IPS-NIHi7 (cell line): ENCODE measurements around the gene ABCG1.
"Not testable (repeated sequence)": the region's sequence is repeated elsewhere in the genome, so short reads cannot be mapped to it uniquely, and the experiment has no call there.

Source experiments
- DNase-seq: peaks from one replicate; pipeline ENCODE4 v3.0.0; 2012; ENCODE audit warnings: mixed read lengths; ENCODE audit errors: extremely low spot score

The ABCG1 gene

DNA sequence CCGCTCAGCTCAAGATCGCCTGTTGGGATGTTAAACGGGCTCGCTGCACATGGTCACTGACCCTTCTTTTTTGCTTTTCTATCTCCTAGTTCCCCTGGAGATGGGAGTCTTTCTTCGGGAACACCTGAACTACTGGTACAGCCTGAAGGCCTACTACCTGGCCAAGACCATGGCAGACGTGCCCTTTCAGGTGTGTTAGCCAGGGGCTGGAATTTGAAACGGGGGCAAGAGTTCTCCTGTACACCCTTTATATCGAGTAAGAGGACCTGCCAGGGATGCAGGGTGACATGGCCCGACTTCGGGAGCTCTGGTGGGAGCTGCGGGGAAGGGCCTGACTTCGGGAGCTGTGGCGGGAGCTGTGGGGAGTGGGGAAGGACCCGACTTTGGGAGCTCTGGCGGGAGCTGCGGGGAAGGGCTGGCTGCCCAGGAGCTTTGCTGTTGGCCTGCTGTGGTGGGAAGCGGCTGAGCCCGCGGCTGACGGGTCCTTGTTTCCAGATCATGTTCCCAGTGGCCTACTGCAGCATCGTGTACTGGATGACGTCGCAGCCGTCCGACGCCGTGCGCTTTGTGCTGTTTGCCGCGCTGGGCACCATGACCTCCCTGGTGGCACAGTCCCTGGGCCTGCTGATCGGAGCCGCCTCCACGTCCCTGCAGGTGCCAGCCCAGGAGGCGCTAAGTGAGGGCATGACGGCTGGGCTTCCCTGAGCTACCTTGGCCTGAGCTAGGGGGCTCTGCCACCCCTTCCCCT lies 72.2 kb downstream of the ABCG1 start:
- DNase-seq = no peak

DNA sequence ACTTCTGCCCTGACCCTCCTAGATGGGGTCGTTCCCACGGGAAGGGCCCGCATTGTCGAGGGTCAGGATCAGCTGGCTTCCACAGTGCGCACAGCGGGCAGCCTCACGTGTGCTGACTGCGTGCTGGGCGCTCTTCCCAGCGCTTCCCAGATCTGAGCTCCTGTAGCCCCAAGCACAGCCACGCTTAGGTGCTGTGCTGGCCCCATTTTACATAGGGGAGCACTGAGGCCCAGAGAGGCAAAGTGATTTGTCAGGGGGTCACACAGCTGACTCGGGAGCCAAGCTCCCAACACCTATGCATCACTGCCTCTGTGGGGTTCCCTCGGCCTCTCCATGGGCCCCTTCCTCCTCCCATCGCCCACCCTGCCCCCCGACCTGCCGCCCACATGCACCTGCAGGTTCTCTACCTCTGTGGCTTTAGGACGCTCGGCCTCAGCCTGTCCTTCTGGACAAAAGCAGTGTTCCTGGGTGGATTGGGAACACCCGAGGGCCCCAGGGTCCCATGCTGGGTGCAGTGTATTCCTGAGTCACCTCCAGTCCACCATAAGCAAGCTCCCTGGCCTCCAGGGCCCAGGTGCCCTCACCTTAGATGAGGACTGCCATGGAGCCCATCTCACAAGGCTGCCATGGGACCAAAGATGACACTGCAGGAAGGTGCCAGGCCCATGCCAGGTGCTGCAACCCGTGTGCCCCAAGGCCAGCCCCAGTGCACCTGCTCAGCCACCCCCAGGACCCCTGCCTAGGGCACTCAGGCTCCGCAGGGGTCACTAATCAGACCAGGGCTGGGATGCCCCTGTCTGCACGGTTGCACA lies 73.0 kb downstream of the ABCG1 start:
- DNase-seq = no peak

DNA sequence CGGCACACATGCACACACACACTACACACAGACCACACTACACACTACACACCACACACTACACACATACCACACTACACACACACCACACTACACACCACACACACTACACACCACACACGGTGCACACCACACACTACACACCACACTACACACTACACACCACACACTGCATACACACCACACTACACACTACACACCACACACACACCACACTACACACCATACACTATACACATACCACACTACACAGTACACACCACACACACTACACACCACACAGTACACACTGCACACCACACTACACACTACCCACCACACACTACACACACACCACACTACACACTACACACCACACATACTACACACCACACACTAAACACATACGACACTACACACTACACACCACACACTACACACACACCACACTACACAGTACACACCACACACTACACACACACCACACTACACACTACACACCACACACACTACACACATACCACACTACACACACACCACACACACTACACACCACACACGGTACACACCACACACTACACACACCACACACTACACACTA lies 73.7 kb downstream of the ABCG1 start:
- not testable (repeated sequence) for DNase-seq

GRCh38 chr21:42293649-42294272 lies 74.8 kb downstream of the ABCG1 start:
- no peak for DNase-seq

GRCh38 chr21:42294273-42294880 lies 75.4 kb downstream of the ABCG1 start:
- no peak for DNase-seq

GRCh38 chr21:42295845-42296244 lies 76.9 kb downstream of the ABCG1 start:
- no peak for DNase-seq

GRCh38 chr21:42296501-42296900 lies 77.6 kb downstream of the ABCG1 start:
- no peak for DNase-seq

DNA sequence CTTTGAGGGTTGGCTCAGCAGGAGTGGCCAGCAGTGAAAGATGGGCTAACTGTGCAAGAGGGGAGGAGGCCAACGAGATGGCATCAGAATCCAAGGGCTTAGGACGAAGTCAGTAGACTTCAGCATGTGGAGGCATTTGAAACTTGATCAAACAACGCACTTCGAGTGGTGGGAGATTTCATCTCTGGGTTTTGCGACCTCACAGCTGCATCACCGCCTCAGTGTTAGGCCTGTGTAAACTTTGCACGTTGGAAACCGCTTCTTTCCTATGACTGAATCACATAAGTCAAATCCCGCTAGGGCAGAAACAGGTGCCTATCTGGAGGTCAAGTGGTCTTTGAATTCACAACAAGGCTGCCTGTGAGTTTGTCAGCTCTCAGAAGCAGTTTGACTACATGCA lies 78.4 kb downstream of the ABCG1 start:
- no peak for DNase-seq

- DNase-seq = peak; percentile 76
Measured at GRCh38 chr21:42298237-42298636, 79.3 kb downstream of the ABCG1 start.

- no peak for DNase-seq
Measured at GRCh38 chr21:42298657-42299056, 79.7 kb downstream of the ABCG1 start.

DNA sequence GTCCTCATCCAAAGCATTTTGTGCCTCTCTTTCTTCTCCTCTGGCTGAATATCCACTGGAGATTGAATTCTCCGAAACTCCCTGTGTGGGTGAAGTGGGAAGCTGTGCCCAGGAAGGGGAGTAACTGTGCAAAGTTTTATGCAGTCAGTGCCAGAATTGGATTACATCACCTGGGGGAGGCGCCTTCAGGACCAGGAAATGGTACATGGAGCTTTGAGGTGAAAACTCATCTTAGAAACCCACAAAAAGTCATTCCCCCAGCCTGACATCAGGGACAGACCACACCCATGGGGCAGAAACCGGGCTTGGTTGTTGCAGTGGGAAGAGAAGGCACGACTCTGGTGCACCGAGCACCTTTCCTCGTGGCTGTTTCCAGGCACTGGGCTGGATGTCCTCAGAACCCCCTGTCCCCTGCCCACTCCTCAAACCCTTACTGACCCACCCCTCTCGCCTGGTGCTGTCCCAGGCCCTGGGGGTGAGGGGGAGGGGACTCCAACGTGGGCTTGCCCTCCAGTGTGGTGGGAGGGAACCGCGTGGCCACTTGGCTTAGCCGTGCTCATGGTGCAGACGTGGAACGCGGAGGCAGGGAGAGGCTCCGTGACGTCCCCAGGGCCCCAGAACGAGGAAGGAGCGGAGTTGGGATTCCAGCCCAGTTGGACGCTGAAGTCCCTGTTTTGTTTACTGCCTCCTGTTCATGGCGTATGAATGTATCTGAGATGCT lies 80.5 kb downstream of the ABCG1 start:
- DNase-seq = no peak

DNA sequence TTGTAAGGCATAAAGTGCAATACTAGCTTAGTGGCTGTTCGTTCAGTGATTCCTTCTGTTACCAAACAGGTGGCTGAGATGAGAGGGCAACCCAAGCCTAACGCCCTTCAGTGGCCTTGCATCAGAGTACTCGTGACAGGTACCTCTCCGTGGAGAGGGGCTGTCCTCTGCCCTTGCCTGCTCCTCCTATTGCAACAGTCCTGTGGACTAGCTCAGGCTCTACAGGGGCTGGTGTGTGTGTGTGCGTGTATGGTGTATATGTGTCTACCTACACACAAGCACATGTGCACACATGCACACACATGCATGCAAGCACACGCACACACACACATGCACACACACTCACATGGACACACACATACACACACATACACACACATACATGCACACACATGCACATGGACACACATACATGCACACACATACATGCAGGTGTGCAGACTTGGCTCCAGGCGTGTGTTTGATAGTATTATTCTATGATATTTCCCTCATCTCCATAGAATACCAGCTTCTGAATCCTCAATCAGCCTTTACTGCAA lies 81.2 kb downstream of the ABCG1 start:
- no peak for DNase-seq

- DNase-seq = no peak
Measured at GRCh38 chr21:42300956-42301355, 82.0 kb downstream of the ABCG1 start.

DNA sequence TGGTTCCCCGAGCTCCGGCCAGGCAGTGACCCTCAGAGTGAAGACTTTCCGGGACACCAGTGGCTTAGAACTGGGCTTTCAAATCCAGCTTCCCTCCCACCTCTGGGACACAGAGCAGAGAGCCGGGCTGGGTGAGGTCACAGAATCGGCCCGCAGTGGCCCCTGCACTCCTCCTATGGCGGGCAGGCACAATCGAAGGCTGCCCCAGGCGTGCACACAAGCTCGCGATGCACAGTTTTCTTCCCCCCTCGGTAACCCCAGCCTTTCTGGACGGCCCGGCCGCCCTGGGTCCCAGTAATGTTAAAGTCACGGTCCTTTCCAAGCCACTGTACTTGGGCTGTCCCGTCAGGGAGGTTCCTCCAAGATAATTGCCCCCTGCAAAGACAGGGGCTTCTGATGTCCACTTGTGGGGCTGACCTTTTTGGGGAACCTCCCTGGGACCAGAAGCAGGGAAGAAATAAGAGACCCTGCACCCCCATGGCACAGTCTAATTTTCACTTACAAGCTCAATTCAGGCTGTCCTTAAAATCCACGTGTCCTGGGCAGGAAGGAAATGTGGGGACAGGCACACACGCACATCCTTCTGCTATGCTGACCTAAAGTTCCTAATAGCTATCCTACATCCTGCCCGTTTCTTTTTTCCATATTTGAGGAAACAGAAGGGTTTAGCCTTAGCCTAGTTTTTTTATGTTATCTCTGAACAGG lies 82.6 kb downstream of the ABCG1 start:
- no peak for DNase-seq

DNA sequence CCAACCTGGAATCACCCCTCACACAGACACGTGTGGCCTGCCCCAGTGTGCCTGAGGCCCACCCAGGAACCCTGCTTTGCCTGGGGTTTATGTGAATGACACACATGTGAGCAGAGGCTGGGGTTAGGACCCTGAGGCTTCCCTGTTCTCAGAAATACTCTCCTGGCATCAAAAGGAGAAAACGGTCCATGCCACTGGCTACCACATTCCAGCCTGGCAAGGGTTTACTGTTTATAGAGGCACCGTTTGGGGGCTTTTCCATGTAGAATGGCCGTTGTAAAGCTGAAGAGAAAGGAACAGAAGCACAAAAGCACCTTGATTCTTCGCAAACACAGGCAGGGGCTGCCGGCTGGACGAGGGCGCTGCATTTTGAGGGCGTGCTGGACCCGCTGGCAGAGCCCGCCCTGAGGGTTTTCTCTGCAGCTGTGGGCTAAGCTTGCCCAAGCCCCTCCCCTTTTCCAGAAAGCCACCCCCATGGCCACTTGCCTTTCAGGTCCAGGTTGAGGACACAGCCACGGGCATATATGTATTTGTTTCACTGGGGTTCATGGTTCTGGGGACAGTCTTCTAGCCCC lies 83.2 kb downstream of the ABCG1 start:
- DNase-seq = no peak

DNA sequence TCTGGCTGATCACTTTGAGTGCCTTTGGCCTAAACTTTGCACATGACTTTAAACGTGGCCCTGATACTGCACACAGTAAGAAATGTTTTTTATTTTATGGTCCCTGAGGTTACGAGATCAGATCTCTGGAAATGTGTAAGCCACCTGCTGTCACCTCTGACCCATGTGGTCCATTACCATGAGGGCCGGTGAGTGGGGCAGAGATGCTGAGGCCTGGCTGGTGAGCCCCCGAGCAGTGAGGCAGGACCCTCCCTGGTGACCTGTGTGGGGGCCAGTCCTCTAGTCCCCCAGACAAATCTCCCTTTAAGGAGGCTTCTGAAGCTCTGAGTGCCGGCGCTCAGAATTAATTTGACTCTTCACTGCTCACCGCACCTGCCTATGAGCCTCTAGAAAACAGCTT lies 83.9 kb downstream of the ABCG1 start:
- no peak for DNase-seq

DNA sequence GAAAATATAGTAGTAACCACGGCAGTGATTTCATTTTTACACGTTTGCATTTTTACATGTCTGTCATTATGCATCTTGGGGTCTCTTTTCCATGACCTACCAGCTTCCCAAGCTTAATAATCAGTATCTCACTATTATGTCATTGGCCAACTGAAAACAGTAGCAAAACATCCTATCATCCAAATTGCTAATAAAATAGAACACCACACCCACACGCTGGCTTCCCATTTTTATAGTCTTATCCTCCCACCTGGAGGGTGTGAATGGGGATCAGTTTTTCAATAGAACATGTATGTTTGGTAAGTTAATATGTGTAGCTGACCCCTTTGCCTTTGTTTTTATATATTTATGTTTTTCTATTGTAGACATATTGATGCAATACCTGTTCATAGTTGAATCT lies 84.5 kb downstream of the ABCG1 start:
- no peak for DNase-seq

DNA sequence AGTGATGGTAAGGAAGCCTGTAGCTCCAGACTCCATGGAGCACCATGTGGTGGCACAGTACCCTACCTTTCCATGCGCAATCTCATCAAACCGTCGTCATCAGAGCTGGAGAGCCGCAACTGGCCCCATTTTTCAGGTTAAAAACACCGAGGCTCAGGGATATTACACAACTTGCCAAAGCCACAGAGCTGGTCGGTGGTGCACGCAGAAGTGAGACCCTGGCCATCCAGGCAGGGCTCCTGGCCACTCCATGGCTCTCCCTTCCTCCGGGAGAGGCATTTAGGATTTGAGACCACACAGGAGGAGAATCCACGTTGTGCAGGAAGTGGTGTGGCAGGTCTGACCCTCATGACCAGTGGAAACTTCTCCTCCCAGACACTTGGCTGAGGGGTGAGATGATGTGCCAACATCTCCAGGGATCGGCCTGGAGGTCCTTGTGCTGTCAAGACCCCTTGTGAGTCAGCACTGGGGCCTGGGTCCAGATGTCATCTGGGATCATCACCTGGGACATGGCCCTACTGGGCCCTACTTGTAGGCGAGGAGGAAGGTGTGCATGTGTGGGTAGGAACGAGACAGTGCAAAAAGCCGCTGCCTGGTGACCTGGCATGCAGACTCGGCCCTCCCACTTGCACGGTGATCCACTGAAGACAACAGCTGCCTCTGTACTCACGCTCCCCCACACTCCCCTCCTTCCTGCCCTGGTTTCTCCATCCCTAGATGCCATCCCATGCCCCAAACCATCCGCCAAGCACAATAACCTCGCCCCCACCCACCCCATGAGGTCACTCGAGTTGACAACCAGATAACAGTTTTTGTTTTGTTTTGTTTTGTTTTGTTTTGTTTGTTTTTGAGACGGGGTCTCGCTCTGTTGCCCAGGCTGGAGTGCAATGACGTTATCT lies 85.9 kb downstream of the ABCG1 start:
- DNase-seq = no peak

DNA sequence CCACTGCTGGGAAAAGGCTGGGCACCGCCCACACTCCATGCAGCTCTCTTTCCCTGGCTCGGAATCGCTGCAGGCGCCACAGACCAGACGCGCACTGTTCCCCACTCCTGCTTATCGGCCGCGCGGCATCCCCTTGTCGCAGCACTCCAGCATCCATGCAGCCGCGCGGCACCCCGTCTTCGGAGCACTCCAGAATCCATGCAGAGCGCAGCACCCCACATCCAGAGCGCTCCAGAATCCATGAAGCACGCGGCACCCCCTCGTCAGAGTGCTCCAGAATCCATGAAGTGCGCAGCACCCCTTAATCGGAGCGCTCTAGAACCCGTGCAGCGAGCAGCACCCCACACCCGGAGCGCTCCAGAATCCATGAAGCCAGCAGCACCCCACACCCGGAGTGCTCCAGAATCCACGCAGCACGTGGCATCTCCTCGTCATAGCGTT lies 86.8 kb downstream of the ABCG1 start:
- no peak for DNase-seq
